Peyer's patch (tissue), 4 donors: ENCODE data around the gene NEIL1. TPM values are rescaled to one million over a fixed set of nuclear protein-coding genes. Genes with fewer than 3 reads are reported as not detected.
"Not testable (repeated sequence)": the region's sequence is repeated elsewhere in the genome, so short reads cannot be mapped to it uniquely, and the experiment has no call there.

Experiments used
- DNase-seq, 3 donors: peaks; one replicate each; pipeline ENCODE4 v3.0.0-alpha.2; 2017 to 2019
- H3K27ac ChIP-seq, 4 donors: fragments of 200-600 bp; sonication (generic); one replicate each; pipeline ENCODE4 v1.5.1; 2016 to 2019
- H3K27me3 ChIP-seq, 2 donors: fragments of 200-600 bp; sonication (generic); one replicate each; pipeline ENCODE4 v1.5.1; 2019
- H3K36me3 ChIP-seq, 3 donors: fragments of 200-600 bp; sonication (generic); one replicate each; pipeline ENCODE4 v1.5.1; 2016 to 2019
- H3K4me1 ChIP-seq, 4 donors: fragments of 200-600 bp; sonication (generic); one replicate each; pipeline ENCODE4 v1.5.1; 2016 to 2019
- H3K4me3 ChIP-seq, 4 donors: fragments of 200-600 bp; sonication (generic); 1 replicate in 3 of 4; 2 replicates in 1 of 4; pipeline ENCODE4 v1.5.1; 2016 to 2019; ENCODE audit warnings: mild to moderate bottlenecking in 1 of 4
- H3K9me3 ChIP-seq, 4 donors: fragments of 200-600 bp; sonication (generic); one replicate each; pipeline ENCODE4 v1.5.1; 2016 to 2019; ENCODE audit warnings: mild to moderate bottlenecking in 1 of 4
- POLR2A ChIP-seq, 2 donors: fragments of 450-650 bp; IDR thresholded peaks; one replicate each; pipeline ENCODE4 v1.5.1; 2017; ENCODE audit warnings: antibody characterized with exemption in 2 of 2, mild to moderate bottlenecking in 2 of 2, moderate library complexity in 2 of 2
- total RNA-seq, 4 donors: library from RNA; depleted of rRNA; stranded (reverse); fragments of >200 nt; gene quantifications; one replicate each; pipeline ENCODE4 v1.1.0, GENCODE V29; 2016
- TF ChIP-seq, protein P1 (sequence below), 6 experiments: fragments of 450-650 bp in 4 of 6; fragments of 200-600 bp in 2 of 6; sonication (generic) in 1 of 6; IDR thresholded peaks; one replicate each; pipeline ENCODE4 v1.5.1; 2017 to 2019; ENCODE audit warnings: antibody characterized with exemption in 6 of 6, mild to moderate bottlenecking in 3 of 6, moderate library complexity in 1 of 6

NEIL1 gene
- total RNA-seq, 4 donors from 2014 or later, result 63.7 to 173 (median 112) TPM

DNA sequence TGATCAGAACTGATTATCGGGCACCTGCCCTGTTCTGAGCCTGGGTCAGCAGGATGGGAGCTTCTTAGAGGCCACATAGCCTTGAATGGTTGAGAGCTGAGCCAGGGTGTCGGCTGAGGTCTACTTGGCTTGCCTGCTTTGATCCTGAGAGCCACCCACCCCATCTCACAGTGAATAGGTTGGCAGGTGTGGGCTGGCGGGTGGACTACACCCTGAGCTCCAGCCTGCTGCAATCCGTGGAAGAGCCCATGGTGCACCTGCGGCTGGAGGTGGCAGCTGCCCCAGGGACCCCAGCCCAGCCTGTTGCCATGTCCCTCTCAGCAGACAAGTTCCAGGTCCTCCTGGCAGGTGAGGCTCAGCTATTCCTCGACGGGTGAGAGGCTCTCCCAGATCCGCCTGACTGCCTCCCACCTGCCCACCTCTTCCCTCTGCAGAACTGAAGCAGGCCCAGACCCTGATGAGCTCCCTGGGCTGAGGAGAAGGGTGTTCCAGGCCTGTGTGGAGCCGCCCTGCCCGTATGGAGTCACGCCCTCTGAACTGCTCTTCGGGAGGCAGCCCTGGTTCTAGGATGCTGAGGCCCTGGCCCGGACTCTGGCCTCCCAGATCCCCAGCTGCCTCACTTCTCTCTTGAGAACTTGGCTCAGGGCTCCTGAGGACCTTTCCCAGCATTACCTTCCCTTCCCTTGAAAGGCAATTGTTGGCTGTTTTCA, 7.2 kb upstream of the NEIL1 start:
- H3K36me3 ChIP-seq, result peaks cover 0 to 25% (median 0%) of the 10 kb centered on the region in 3 donors
- TF ChIP-seq, protein P1, sequence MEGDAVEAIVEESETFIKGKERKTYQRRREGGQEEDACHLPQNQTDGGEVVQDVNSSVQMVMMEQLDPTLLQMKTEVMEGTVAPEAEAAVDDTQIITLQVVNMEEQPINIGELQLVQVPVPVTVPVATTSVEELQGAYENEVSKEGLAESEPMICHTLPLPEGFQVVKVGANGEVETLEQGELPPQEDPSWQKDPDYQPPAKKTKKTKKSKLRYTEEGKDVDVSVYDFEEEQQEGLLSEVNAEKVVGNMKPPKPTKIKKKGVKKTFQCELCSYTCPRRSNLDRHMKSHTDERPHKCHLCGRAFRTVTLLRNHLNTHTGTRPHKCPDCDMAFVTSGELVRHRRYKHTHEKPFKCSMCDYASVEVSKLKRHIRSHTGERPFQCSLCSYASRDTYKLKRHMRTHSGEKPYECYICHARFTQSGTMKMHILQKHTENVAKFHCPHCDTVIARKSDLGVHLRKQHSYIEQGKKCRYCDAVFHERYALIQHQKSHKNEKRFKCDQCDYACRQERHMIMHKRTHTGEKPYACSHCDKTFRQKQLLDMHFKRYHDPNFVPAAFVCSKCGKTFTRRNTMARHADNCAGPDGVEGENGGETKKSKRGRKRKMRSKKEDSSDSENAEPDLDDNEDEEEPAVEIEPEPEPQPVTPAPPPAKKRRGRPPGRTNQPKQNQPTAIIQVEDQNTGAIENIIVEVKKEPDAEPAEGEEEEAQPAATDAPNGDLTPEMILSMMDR (IDR thresholded peaks at IDR 0.05), result no peak
- no peak for TF ChIP-seq POLR2A (IDR thresholded peaks at IDR 0.05)
- H3K4me3 ChIP-seq, result no peak overlapping the region
- H3K27me3 ChIP-seq, result no peaks in the 10 kb centered on the region
- peaks cover 0 to 10% (median 2%) of the 10 kb centered on the region in 4 donors for H3K4me1 ChIP-seq
- DNase-seq, result no peak
- no peak overlapping the region for H3K27ac ChIP-seq
- no peaks in the 10 kb centered on the region for H3K9me3 ChIP-seq

- TF ChIP-seq, protein P1 (IDR thresholded peaks at IDR 0.05), result no peak
- no peak for TF ChIP-seq POLR2A (IDR thresholded peaks at IDR 0.05)
- H3K27me3 ChIP-seq, result no peaks in the 10 kb centered on the region
- no peaks in the 10 kb centered on the region for H3K9me3 ChIP-seq
- peaks cover 0 to 25% (median 0%) of the 10 kb centered on the region in 3 donors for H3K36me3 ChIP-seq
- H3K4me1 ChIP-seq, result peaks cover 0 to 7% (median 2%) of the 10 kb centered on the region in 4 donors
- no peak overlapping the region for H3K27ac ChIP-seq
- no peak for DNase-seq
- H3K4me3 ChIP-seq, result no peak overlapping the region
Measured at GRCh38 chr15:75342221-75342620, 4.6 kb upstream of the NEIL1 start.

- H3K4me1 ChIP-seq, result peaks cover 0 to 14% (median 5%) of the 10 kb centered on the region in 4 donors
- H3K9me3 ChIP-seq, H3K27ac ChIP-seq, H3K27me3 ChIP-seq, DNase-seq, H3K4me3 ChIP-seq: not testable (repeated sequence)
- peaks cover 0 to 22% (median 0%) of the 10 kb centered on the region in 3 donors for H3K36me3 ChIP-seq
Measured at GRCh38 chr15:75343953-75344352, 2.9 kb upstream of the NEIL1 start.

DNA sequence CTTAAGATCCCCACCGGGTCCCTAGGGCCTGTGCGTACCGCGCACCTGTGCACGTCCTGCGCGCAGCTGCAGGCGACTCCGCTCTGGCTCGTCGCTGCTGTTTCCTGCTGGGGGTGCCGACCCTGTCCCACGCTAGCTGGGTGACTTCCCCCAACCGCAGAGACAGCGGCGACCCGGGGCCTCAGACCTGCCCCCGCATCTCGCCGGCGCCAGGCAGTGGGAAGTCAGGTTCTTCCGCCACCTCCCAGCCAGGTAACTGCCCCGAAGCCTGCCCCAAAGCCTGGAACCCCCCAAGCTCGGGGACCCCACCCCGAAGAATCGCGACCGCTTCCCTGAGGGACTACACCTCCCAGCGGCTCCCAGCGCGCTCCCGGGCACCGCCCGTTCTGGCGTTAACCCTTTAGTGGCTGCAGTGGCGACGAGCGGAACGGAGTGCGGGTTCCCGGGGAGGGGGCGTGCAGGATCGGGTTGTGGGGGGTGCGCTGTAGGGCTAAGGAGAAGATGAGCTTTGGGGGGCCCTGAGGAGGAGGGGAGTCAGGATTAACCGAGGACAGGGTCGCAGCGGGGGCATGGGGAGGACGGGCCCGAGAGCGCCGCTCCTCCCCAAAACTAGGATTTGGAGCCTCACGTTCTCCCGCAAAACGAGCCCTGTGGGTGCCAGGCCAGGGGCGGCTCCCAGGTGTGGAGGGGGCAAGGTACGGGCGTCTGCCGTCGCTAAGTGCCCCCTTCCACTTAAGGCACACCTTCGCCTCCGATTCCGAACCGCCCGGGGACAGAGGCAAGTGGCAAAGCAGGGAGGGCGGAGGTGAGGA, 589 bp downstream of the NEIL1 start:
- peak; percentile 80 to 90 (median 83) for DNase-seq
- Histone ChIP-seq H3K27ac (peak overlapping the region; percentile 61 to 81 (median 66)), H3K9me3 (peaks cover 0 to 26% (median 0%) of the 10 kb centered on the region in 4 donors), H3K36me3 (no peaks in the 10 kb centered on the region), H3K4me3 (peak overlapping the region; percentile 56 to 89 (median 73)), H3K27me3 (no peaks in the 10 kb centered on the region), H3K4me1 (peaks cover 0 to 18% (median 8%) of the 10 kb centered on the region in 4 donors)
- no peak for TF ChIP-seq POLR2A (IDR thresholded peaks at IDR 0.05)
- TF ChIP-seq, protein P1 (IDR thresholded peaks at IDR 0.05), result no peak

GRCh38 chr15:75348034-75348561, 1.3 kb downstream of the NEIL1 start:
- no peak for TF ChIP-seq POLR2A (IDR thresholded peaks at IDR 0.05)
- TF ChIP-seq, protein P1 (IDR thresholded peaks at IDR 0.05), result no peak
- H3K27ac ChIP-seq, result peak overlapping the region; percentile 61 to 81 (median 66)
- H3K4me3 ChIP-seq, result peak overlapping the region; percentile 56 to 89 (median 73)
- peaks cover 0 to 18% (median 8%) of the 10 kb centered on the region in 4 donors for H3K4me1 ChIP-seq
- H3K36me3 ChIP-seq, result no peaks in the 10 kb centered on the region
- no peak for DNase-seq
- H3K27me3 ChIP-seq, result no peaks in the 10 kb centered on the region
- peaks cover 0 to 26% (median 0%) of the 10 kb centered on the region in 4 donors for H3K9me3 ChIP-seq
